Tibial nerve (tissue), 4 donors: ENCODE measurements around the gene ANO6. TPM values are rescaled to one million over a fixed set of nuclear protein-coding genes. Genes with fewer than 3 reads are reported as not detected.

Source experiments
- DNase-seq, 2 donors: peaks; one replicate each; pipeline ENCODE4 v3.0.0-alpha.2; 2019; ENCODE audit warnings: low spot score in 2 of 2
- H3K27ac ChIP-seq, 4 donors: fragments of 200-600 bp; sonication (generic) in 3 of 4; one replicate each; pipeline ENCODE4 v1.5.1; 2017 to 2019; ENCODE audit warnings: mild to moderate bottlenecking in 1 of 4
- H3K27me3 ChIP-seq, 2 donors: fragments of 200-600 bp; sonication (generic) in 1 of 2; one replicate each; pipeline versions ENCODE4 v1.5.1 to v1.6.0; 2017 to 2019
- H3K36me3 ChIP-seq, 3 donors: fragments of 200-600 bp; sonication (generic); one replicate each; pipeline ENCODE4 v1.5.1; 2018 to 2019
- H3K4me1 ChIP-seq, 4 donors: fragments of 200-600 bp; sonication (generic) in 3 of 4; one replicate each; pipeline ENCODE4 v1.5.1; 2017 to 2019
- H3K4me3 ChIP-seq, 4 donors: fragments of 200-600 bp; sonication (generic) in 3 of 4; one replicate each; pipeline ENCODE4 v1.5.1; 2017 to 2019; ENCODE audit warnings: mild to moderate bottlenecking in 1 of 4, moderate library complexity in 1 of 4
- H3K9me3 ChIP-seq, 4 donors: fragments of 200-600 bp; sonication (generic) in 3 of 4; one replicate each; pipeline ENCODE4 v1.5.1; 2017 to 2019
- CTCF ChIP-seq, 5 experiments: fragments of 200-600 bp in 3 of 5; fragments of 450-650 bp in 2 of 5; sonication (generic) in 3 of 5; IDR thresholded peaks; one replicate each; pipeline ENCODE4 v1.5.1; 2016 to 2019; ENCODE audit warnings: antibody characterized with exemption in 5 of 5, mild to moderate bottlenecking in 3 of 5, moderate library complexity in 2 of 5
- EP300 ChIP-seq, 2 donors: sonication (generic); formaldehyde crosslinking; IDR thresholded peaks; one replicate each; pipeline ENCODE4 v1.6.1; 2017; ENCODE audit warnings: antibody characterized with exemption in 2 of 2, mild to moderate bottlenecking in 1 of 2
- POLR2A ChIP-seq, 2 donors: fragments of 450-650 bp; IDR thresholded peaks; one replicate each; pipeline ENCODE4 v1.6.1; 2017; ENCODE audit warnings: antibody characterized with exemption in 2 of 2, mild to moderate bottlenecking in 2 of 2, moderate library complexity in 2 of 2
- WGBS, 2 donors: methylation state at CpG; one replicate each; pipeline ENCODE4 v1.1.5; 2018; 5-methylcytosine and 5-hydroxymethylcytosine counted together
- total RNA-seq, 4 donors: library from RNA; depleted of rRNA; stranded (reverse); fragments of >200 nt; gene quantifications; one replicate each; pipeline ENCODE4 v1.1.0, GENCODE V29; 2016

ANO6 gene
- total RNA-seq, 4 donors from 2014 or later, result 44.1 to 52.2 (median 45.3) TPM

- H3K4me3 ChIP-seq, result no peak overlapping the region
- H3K9me3 ChIP-seq, result no peaks in the 10 kb centered on the region
- no peak for DNase-seq
- 93% methylated on average over 1 of the region's 1 CpG for WGBS, 2 donors
- no peaks in the 10 kb centered on the region for H3K4me1 ChIP-seq
- H3K36me3 ChIP-seq, result no peaks in the 10 kb centered on the region
- TF ChIP-seq EP300 (IDR thresholded peaks at IDR 0.05), result no peak
- no peak for TF ChIP-seq CTCF (IDR thresholded peaks at IDR 0.05)
- no peak for TF ChIP-seq POLR2A (IDR thresholded peaks at IDR 0.05)
- no peaks in the 10 kb centered on the region for H3K27me3 ChIP-seq
- no peak overlapping the region for H3K27ac ChIP-seq
Measured at GRCh38 chr12:45203767-45204166, 12.1 kb upstream of the ANO6 start.

DNA sequence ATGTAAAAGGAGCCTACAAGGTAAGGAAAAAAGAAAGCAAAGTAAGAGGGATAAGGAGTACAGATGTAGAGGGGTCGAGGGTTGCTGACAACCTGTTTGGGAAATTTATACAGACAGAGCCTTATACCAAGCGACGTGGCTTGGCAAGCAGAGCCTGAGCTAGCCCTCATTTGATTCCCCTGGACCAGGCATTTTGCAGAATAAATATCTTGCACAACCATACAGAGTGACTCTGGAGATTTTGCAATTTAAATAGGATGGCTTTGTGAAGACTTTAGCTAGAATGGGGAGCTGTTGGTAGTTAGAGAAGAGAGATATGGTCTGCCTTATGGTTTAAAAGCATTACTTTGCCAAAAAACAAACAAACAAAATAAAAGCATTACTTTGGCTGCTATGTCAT lies 11.1 kb upstream of the ANO6 start:
- no peaks in the 10 kb centered on the region for H3K9me3 ChIP-seq
- 88 to 95% methylated on average over 3 of the region's 3 CpGs for WGBS, 2 donors
- no peaks in the 10 kb centered on the region for H3K27me3 ChIP-seq
- no peak overlapping the region for H3K4me3 ChIP-seq
- H3K4me1 ChIP-seq, result no peaks in the 10 kb centered on the region
- H3K27ac ChIP-seq, result no peak overlapping the region
- TF ChIP-seq EP300 (IDR thresholded peaks at IDR 0.05) (no peak), CTCF (IDR thresholded peaks at IDR 0.05) (no peak), POLR2A (IDR thresholded peaks at IDR 0.05) (no peak)
- DNase-seq, result no peak
- no peaks in the 10 kb centered on the region for H3K36me3 ChIP-seq

- TF ChIP-seq EP300 (IDR thresholded peaks at IDR 0.05) (no peak), POLR2A (IDR thresholded peaks at IDR 0.05) (no peak), CTCF (IDR thresholded peaks at IDR 0.05) (no peak)
- WGBS, 2 donors, result 83 to 92% methylated on average over 4 of the region's 4 CpGs
- H3K27ac ChIP-seq, result no peak overlapping the region
Measured at GRCh38 chr12:45205165-45205825, 10.6 kb upstream of the ANO6 start.

GRCh38 chr12:45208604-45209487 lies 7.0 kb upstream of the ANO6 start:
- Histone ChIP-seq H3K36me3 (no peaks in the 10 kb centered on the region), H3K27ac (no peak overlapping the region), H3K4me1 (no peaks in the 10 kb centered on the region), H3K27me3 (no peaks in the 10 kb centered on the region), H3K9me3 (no peaks in the 10 kb centered on the region), H3K4me3 (no peak overlapping the region)
- TF ChIP-seq EP300 (IDR thresholded peaks at IDR 0.05), result no peak
- no peak for TF ChIP-seq CTCF (IDR thresholded peaks at IDR 0.05)
- TF ChIP-seq POLR2A (IDR thresholded peaks at IDR 0.05), result no peak
- WGBS, 2 donors, result 84% methylated on average over 9 of the region's 9 CpGs
- DNase-seq, result no peak

More at GRCh38 chr12:45205165-45205825, 10.6 kb upstream of the ANO6 start:
- H3K9me3 ChIP-seq, result no peaks in the 10 kb centered on the region
- no peaks in the 10 kb centered on the region for H3K36me3 ChIP-seq
- DNase-seq, result no peak
- peak overlapping the region in 1 of 4 donors; percentile 5 for H3K4me3 ChIP-seq
- H3K27me3 ChIP-seq, result no peaks in the 10 kb centered on the region
- H3K4me1 ChIP-seq, result no peaks in the 10 kb centered on the region

DNA sequence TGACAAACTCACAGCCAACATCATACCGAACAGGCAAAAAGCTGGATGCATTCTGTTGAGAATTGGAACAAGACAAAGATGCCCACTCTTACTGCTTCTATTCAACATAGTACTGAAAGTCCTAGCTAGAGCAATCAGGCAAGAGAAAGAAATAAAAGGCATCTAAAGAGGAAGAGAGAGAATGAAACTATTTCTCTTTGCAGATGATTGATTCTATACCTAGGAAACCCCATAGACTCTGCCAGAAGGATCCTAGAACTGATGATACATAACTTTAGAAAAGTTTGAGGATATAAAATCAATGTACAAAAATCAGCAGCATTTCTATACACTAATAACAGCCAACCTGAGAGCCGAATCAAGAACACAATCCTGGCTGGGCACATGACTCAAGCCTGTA lies 6.1 kb upstream of the ANO6 start:
- DNase-seq, result no peak
- Histone ChIP-seq H3K27me3 (no peaks in the 10 kb centered on the region), H3K27ac (no peak overlapping the region), H3K4me3 (no peak overlapping the region), H3K4me1 (peaks cover 0 to 3% (median 0%) of the 10 kb centered on the region in 4 donors), H3K36me3 (no peaks in the 10 kb centered on the region), H3K9me3 (no peaks in the 10 kb centered on the region)
- 93 to 94% methylated on average over 2 of the region's 2 CpGs for WGBS, 2 donors
- TF ChIP-seq POLR2A (IDR thresholded peaks at IDR 0.05) (no peak), EP300 (IDR thresholded peaks at IDR 0.05) (no peak), CTCF (IDR thresholded peaks at IDR 0.05) (no peak)
